ENCODE measurements around the gene RGS12.

The RGS12 gene

GRCh38 chr4:3250956-3251690 is 41.7 kb upstream of the RGS12 start:
- H3K36me3 Mint-ChIP-seq: peaks cover 3% of the 10 kb centered on the region
- no peak overlapping the region for H3K27ac Mint-ChIP-seq
- DNase-seq (ENCODE audit: low spot score in 2 of 2) (no peak), ATAC-seq (ENCODE audit: low read depth) (no peak)
- no peaks in the 10 kb centered on the region for H3K27me3 Mint-ChIP-seq
- H3K4me1 Mint-ChIP-seq: peaks cover under 1% of the 10 kb centered on the region
- no peaks in the 10 kb centered on the region for H3K9me3 Mint-ChIP-seq
- no peak overlapping the region for H3K4me3 Mint-ChIP-seq

DNA sequence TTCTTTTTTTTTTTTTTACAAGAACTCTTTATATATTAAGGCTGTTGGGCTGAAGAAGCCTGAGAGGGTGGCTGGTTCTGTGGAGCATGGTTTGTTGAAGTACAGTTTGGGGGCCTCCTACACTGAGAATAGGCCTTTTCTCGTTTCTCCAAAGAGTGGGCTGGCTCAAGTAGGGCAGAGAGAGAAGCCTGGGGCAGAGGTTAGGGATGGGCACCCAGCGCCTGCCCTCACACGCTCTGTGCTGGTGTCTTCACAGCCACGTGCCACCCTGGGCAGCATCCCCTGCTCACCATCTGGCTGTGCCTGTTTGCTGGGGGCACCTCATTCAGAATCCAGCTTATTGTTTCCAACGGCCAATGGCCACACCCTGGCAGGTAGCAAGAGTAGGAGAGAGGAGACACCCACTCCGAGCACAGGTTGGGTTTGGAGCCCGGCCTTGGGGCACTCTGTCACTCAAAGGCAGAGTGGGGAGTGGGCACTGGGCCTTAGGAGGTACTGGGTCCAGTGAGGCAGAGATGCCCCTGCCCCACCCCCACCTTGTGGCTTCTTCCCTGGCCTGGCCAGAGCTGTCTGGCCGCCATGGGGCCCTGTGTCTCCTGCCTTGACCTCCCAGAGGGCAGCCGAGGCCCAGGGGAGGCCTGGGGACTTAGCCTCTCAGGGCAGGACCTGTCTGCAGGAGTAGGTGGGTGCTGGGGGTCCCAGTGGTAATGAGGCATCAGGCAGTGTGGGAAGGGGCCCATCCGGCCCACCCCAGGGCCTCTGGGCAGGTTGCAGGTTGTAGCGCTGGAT is 40.9 kb upstream of the RGS12 start:
- H3K4me3 Mint-ChIP-seq: no peak overlapping the region
- DNase-seq (ENCODE audit: low spot score in 2 of 2): no peak
- no peaks in the 10 kb centered on the region for H3K27me3 Mint-ChIP-seq
- no peak overlapping the region for H3K27ac Mint-ChIP-seq
- peaks cover 4% of the 10 kb centered on the region for H3K4me1 Mint-ChIP-seq
- no peak for ATAC-seq (ENCODE audit: low read depth)
- peaks cover 3% of the 10 kb centered on the region for H3K36me3 Mint-ChIP-seq
- H3K9me3 Mint-ChIP-seq: no peaks in the 10 kb centered on the region

- H3K36me3 Mint-ChIP-seq: peaks cover 3% of the 10 kb centered on the region
- ATAC-seq (ENCODE audit: low read depth): no peak
- no peak overlapping the region for H3K4me3 Mint-ChIP-seq
- no peaks in the 10 kb centered on the region for H3K27me3 Mint-ChIP-seq
- no peaks in the 10 kb centered on the region for H3K9me3 Mint-ChIP-seq
- H3K4me1 Mint-ChIP-seq: peaks cover 9% of the 10 kb centered on the region
- no peak overlapping the region for H3K27ac Mint-ChIP-seq
- no peak for DNase-seq (ENCODE audit: low spot score in 2 of 2)
Observed at GRCh38 chr4:3252480-3252828, 40.4 kb upstream of the RGS12 start.

DNA sequence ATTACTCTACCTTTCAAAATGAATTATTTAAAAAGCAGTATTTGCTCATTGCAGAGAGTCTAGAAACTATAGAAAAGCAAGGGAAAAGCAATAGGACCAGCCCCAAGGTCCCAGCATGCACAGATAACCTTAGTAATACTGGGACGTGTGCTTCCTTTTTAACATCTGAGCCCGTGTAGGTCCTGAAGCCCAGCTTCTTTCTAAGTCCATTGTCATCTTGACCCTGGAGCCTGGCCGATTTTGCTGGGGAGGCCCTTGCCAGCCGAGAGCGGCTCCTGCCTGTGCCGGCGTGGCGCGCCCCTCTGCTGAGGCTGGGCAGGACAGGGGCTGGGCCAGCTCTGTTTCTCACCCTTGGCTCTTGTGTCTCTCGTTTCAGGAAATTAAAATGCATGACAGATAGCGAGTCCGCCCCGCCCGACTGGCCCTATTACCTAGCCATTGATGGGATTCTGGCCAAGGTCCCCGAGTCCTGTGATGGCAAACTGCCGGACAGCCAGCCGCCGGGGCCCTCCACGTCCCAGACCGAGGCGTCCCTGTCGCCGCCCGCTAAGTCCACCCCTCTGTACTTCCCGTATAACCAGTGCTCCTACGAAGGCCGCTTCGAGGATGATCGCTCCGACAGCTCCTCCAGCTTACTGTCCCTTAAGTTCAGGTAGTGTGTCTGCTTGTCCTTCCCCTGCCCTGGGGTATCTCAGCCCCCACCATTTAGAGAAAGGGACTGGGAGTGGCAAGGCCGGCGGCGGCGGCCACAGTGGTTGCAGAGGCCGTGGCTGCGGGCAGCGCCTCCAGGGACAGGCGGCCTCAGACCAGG is 39.8 kb upstream of the RGS12 start:
- H3K4me1 Mint-ChIP-seq: peaks cover 12% of the 10 kb centered on the region
- H3K9me3 Mint-ChIP-seq: no peaks in the 10 kb centered on the region
- H3K27me3 Mint-ChIP-seq: no peaks in the 10 kb centered on the region
- H3K36me3 Mint-ChIP-seq: peaks cover 3% of the 10 kb centered on the region
- DNase-seq (ENCODE audit: low spot score in 2 of 2): no peak
- no peak for ATAC-seq (ENCODE audit: low read depth)
- no peak overlapping the region for H3K4me3 Mint-ChIP-seq
- H3K27ac Mint-ChIP-seq: no peak overlapping the region

DNA sequence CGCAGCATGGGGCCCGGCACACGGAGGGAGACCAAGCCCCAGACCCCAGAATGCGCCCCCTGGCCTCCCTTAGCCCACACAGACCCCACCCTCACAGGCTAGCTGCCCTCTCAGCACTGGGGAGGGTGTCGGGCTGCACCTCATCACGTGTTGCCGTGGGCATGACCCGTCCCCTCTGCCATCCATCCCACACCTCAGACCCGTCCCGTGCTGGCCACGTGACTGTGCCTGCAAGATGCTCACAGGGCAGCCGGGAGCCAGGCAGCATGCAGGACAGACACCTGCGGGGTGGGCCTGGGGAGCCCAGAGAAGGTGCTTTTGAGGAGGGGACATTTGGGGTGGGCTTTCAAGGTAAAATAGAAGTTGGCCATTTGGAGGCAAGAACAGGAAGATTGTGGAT is 39.0 kb upstream of the RGS12 start:
- Mint-ChIP-seq H3K4me1 (peaks cover 16% of the 10 kb centered on the region), H3K9me3 (no peaks in the 10 kb centered on the region), H3K4me3 (no peak overlapping the region), H3K27me3 (no peaks in the 10 kb centered on the region), H3K27ac (no peak overlapping the region), H3K36me3 (peaks cover 3% of the 10 kb centered on the region)
- no peak for DNase-seq (ENCODE audit: low spot score in 2 of 2)
- no peak for ATAC-seq (ENCODE audit: low read depth)

DNA sequence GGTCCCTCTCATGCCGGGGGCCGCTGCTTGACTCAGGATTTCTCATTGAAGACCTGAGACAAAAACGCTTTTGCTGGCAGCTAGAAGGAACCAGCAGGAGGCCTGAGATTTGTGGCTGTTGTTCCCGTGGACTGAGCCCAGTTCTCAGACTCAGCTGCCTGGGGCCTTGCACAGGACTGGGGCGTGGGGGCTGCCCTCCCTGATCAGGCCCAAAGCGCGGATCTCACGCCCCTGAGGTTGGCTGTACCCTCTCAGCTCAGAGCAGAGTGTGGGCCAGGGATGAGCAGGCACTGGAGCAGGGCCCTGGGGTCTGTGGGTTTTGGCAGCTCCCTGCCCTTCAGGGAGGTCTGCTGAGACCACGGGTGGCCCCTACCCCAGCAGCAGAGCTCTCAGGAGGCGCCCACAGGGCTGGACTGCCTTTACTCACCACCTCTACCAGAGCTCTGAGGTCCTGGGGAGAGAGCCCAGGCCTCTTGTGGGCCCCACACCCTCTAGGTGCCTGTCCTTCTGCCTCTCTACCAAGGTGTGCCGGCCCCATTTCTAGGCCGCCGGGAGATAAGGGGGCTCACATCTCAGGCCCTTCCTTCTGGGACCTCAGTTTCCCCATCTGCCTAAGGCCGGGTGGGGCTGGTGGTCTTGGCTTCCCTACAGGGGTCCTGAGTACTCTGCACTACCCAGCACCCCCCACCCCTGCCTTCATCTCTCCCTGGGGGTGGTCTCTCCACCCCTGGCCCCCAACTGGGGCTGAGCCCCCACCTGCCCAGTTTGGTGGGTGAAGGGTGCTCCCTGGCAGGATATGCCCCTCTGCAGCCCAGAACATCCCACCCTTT is 38.3 kb upstream of the RGS12 start:
- no peak for DNase-seq (ENCODE audit: low spot score in 2 of 2)
- Mint-ChIP-seq H3K4me1 (peaks cover 16% of the 10 kb centered on the region), H3K27ac (no peak overlapping the region), H3K27me3 (no peaks in the 10 kb centered on the region), H3K4me3 (no peak overlapping the region), H3K36me3 (peaks cover 3% of the 10 kb centered on the region), H3K9me3 (no peaks in the 10 kb centered on the region)
- no peak for ATAC-seq (ENCODE audit: low read depth)

- no peak overlapping the region for H3K27ac Mint-ChIP-seq
Observed at GRCh38 chr4:3255611-3256186, 37.1 kb upstream of the RGS12 start.

GRCh38 chr4:3256230-3257102 is 36.4 kb upstream of the RGS12 start:
- DNase-seq (ENCODE audit: low spot score in 2 of 2): no peak

More at GRCh38 chr4:3255611-3256186, 37.1 kb upstream of the RGS12 start:
- ATAC-seq (ENCODE audit: low read depth) (no peak), DNase-seq (ENCODE audit: low spot score in 2 of 2) (no peak)
- H3K9me3 Mint-ChIP-seq: no peaks in the 10 kb centered on the region
- H3K27me3 Mint-ChIP-seq: no peaks in the 10 kb centered on the region
- H3K36me3 Mint-ChIP-seq: peaks cover 3% of the 10 kb centered on the region
- H3K4me3 Mint-ChIP-seq: no peak overlapping the region
- peaks cover 16% of the 10 kb centered on the region for H3K4me1 Mint-ChIP-seq

DNA sequence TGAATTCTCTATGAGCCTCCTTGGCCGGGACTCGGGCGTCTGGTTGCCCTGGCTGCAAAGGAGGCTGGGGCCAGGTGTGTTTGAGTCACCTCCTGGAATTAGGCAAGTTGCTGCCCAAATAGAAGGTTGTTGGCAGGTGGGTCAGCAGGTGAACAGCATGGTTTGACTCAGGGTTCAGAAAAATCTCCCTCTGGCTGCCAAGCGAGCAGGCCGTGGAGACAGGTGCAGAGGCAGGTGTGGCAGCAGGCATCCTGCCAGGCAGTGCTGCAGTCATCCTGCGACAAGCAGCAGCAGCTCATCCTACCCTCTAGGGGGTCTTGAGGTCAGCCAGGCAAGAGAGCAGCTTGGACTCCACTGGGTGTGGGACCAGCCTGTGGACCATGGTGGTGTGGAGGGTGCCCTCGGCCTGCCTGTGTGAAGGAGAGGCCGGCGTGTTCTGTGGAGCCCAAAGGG is 35.7 kb upstream of the RGS12 start:
- Mint-ChIP-seq H3K4me1 (peaks cover 16% of the 10 kb centered on the region), H3K36me3 (peaks cover 3% of the 10 kb centered on the region), H3K9me3 (no peaks in the 10 kb centered on the region), H3K27me3 (no peaks in the 10 kb centered on the region), H3K4me3 (peak overlapping the region; percentile 65), H3K27ac (peak overlapping the region; percentile 73)
- ATAC-seq (ENCODE audit: low read depth) (peak; percentile 33), DNase-seq (ENCODE audit: low spot score in 2 of 2) (no peak)

More at GRCh38 chr4:3256230-3257102, 36.4 kb upstream of the RGS12 start:
- peaks cover 3% of the 10 kb centered on the region for H3K36me3 Mint-ChIP-seq
- peaks cover 16% of the 10 kb centered on the region for H3K4me1 Mint-ChIP-seq
- peak overlapping the region; percentile 73 for H3K27ac Mint-ChIP-seq
- no peak overlapping the region for H3K4me3 Mint-ChIP-seq
- no peak for ATAC-seq (ENCODE audit: low read depth)
- H3K27me3 Mint-ChIP-seq: no peaks in the 10 kb centered on the region
- no peaks in the 10 kb centered on the region for H3K9me3 Mint-ChIP-seq

DNA sequence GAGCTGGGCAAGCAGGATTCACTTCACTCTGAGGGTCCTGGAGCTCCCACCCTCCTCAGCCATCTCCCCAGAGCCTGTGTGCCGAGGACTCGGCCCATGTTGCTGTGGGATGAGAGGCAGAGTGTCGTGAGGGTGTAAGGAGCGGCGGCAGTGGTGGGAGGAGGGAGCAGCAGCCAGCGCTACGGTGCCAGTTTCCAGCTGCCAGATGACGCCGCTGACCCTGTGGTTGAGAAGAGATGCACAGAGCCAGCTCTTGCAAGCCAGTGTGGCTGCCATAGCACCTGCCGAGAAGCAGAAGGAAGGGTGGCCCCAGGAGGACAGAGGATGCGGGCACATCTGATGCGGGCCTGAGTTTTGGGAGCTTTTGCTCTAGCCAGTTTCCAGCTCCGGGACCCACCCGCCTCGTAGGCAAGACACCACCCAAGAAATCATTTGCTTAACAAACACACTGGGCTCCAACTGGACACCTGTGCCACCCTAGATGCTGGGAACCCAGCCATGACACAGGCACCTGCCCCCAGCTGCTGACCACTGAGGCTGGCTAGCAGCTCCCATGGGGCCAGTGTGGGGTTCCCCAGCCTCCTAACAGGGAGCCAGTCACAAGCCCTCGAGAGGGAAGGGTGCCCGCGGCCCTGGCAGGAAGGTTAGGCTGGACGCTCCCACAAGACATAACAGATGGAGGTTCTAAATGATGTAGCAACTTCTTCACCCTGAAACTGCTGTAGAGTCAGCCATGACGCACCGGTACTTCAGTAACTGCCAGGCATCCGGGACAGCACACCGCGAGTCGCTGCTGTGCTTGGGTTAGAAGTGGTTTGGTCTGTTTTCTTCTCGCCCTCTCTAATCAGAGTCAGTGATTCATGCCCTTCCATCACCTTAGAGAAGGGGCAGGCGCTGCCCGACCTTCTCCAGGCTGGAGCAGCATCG is 35.0 kb upstream of the RGS12 start:
- no peaks in the 10 kb centered on the region for H3K9me3 Mint-ChIP-seq
- peaks cover 16% of the 10 kb centered on the region for H3K4me1 Mint-ChIP-seq
- H3K27me3 Mint-ChIP-seq: no peaks in the 10 kb centered on the region
- DNase-seq (ENCODE audit: low spot score in 2 of 2): peak; percentile 21 to 27
- peak overlapping the region; percentile 73 for H3K27ac Mint-ChIP-seq
- peak; percentile 79 for ATAC-seq (ENCODE audit: low read depth)
- peak overlapping the region; percentile 65 for H3K4me3 Mint-ChIP-seq
- H3K36me3 Mint-ChIP-seq: peaks cover 3% of the 10 kb centered on the region

DNA sequence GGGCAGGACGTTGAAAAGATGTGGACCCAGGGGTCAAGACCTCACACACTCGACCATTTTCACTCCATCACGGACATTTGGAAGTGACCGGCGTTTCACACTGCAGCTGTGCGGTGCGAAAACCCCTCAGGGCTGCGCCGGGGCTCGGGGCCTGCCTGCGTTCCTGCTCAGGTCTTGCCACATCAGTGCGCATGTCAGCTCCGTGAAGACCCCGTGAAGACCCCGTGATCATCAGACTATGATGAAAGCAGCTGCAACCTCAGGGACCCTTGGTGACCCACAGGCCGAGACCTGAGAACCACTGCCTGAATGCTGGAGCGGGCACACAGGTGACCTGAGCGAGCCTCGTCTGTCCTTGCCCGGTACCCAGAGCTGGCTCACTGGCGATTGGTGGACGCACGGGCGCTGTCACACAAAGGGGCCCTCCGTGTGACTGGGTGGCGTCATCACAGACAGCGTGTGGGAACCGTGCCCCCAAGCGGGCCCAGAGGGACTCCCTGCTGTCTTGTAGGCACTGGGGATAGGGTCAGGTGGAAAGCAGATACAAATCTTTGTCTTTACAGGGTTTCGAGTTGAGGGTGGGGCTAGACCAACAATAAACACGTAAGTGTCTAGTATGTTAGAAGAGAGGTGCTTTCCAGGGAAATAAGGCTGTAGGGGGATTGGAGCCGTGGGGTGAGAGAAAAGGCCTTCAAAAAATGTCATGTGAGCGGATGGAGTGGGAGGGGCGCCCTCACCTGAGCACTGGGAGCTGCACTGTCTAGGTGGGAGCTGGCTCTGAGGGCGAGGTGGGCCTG is 31.2 kb upstream of the RGS12 start:
- no peaks in the 10 kb centered on the region for H3K27me3 Mint-ChIP-seq
- no peak overlapping the region for H3K4me3 Mint-ChIP-seq
- H3K9me3 Mint-ChIP-seq: no peaks in the 10 kb centered on the region
- no peak for DNase-seq (ENCODE audit: low spot score in 2 of 2)
- no peak for ATAC-seq (ENCODE audit: low read depth)
- no peaks in the 10 kb centered on the region for H3K36me3 Mint-ChIP-seq
- no peak overlapping the region for H3K27ac Mint-ChIP-seq
- peaks cover 13% of the 10 kb centered on the region for H3K4me1 Mint-ChIP-seq

All from memory B cell (primary cell).